BE2C (cell line): ENCODE data around the gene ANO1.

Source experiments
- DNase-seq: peaks from one replicate; pipeline ENCODE4 v3.0.0-alpha.2; 2020
- H3K27me3 ChIP-seq: fragments of 250-450 bp; sonication (Bioruptor Pico); 2 replicates; pipeline ENCODE4 v1.5.1; 2020; ENCODE audit warnings: mild to moderate bottlenecking
- H3K36me3 ChIP-seq: fragments of 250-450 bp; sonication (Bioruptor Pico); 2 replicates; pipeline ENCODE4 v1.5.1; 2020; ENCODE audit warnings: mild to moderate bottlenecking
- H3K4me1 ChIP-seq: fragments of 250-450 bp; sonication (Bioruptor Pico); 2 replicates; pipeline ENCODE4 v1.5.1; 2020
- H3K4me3 ChIP-seq: 2 replicates; pipeline ENCODE4 v1.5.1; 2011; ENCODE audit warnings: low read depth, low read length
- H3K9me3 ChIP-seq: fragments of 250-450 bp; sonication (Bioruptor Pico); 2 replicates; pipeline ENCODE4 v1.5.1; 2020
- TF ChIP-seq, protein P1 (sequence below): IDR thresholded peaks from 2 replicates; pipeline ENCODE4 v1.5.1; 2012; ENCODE audit warnings: mild to moderate bottlenecking, low read depth, low read length

Gene ANO1

DNA sequence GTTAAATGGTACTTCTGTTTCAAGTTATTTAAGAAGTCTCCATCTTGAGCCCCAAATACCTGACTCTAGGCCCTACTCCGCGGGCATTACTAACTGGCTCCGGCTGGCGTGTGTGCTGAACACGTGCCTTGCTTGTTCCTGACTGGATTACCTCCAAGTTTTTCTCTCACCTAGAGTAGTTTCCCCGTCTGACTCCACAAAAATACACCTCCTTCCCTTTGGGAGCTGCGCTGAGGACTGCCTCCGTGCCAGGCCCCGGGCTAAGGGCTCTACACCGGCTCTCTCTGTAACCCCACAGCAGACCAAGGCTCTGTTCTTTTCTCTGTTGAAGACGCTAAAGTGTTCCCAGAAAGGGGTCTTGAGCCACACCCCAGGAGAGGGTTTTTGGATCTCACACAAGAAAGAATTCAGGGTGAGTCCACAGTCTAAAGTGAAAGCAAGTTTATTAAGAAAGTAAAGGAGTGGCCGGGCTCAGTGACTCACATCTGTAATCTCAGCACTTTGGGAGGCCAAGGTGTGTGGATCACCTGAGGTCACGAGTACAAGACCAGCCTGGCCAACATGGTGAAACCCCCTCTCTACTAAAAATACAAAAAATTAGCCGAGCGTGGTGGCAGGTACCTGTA, 61.8 kb downstream of the ANO1 start:
- no peak for DNase-seq
- Histone ChIP-seq H3K4me3 (no peak overlapping the region), H3K27me3 (no peaks in the 10 kb centered on the region), H3K9me3 (no peaks in the 10 kb centered on the region), H3K36me3 (no peaks in the 10 kb centered on the region), H3K4me1 (peaks cover 16% of the 10 kb centered on the region)
- TF ChIP-seq, protein P1, sequence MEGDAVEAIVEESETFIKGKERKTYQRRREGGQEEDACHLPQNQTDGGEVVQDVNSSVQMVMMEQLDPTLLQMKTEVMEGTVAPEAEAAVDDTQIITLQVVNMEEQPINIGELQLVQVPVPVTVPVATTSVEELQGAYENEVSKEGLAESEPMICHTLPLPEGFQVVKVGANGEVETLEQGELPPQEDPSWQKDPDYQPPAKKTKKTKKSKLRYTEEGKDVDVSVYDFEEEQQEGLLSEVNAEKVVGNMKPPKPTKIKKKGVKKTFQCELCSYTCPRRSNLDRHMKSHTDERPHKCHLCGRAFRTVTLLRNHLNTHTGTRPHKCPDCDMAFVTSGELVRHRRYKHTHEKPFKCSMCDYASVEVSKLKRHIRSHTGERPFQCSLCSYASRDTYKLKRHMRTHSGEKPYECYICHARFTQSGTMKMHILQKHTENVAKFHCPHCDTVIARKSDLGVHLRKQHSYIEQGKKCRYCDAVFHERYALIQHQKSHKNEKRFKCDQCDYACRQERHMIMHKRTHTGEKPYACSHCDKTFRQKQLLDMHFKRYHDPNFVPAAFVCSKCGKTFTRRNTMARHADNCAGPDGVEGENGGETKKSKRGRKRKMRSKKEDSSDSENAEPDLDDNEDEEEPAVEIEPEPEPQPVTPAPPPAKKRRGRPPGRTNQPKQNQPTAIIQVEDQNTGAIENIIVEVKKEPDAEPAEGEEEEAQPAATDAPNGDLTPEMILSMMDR: no peak

DNA sequence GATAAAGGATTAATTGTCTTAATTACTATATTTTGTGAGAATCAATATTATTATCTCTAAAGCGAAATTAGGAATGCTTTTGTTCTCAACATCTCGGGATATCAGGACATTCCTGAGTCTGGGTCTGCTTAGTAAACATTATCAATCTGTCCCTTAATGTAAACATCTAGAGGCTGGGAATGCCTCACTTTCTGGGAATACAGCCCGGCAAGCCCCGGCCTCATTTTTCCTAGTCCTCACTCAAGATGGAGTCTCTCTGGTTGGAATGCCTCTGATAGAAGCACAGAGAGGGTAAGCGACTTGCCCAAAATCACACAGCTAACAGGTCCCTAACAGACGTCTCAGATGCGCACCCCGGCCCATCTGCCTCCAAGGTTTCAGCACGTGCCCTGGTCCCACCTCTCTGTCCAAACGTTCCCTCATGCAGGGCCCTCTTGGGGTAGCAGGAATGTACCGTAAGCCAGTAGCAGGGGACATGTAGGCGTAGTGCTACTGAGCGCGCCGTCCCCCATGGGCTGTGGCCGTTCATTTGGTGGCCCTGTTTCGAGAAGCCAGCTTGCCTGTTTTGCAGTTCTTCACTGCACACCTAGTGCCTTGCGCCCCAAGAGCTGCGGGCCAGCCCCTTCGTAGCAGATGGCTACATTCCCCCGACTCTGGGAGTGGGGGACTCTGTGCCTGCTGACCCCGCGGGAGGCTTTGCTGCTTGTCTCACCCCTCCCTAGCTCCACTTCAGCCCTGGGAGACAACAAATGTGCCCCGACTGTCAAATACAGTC, 62.8 kb downstream of the ANO1 start:
- Histone ChIP-seq H3K27me3 (no peaks in the 10 kb centered on the region), H3K9me3 (no peaks in the 10 kb centered on the region), H3K4me1 (peaks cover 16% of the 10 kb centered on the region), H3K36me3 (no peaks in the 10 kb centered on the region), H3K4me3 (no peak overlapping the region)
- TF ChIP-seq, protein P1: no peak
- DNase-seq: no peak

DNA sequence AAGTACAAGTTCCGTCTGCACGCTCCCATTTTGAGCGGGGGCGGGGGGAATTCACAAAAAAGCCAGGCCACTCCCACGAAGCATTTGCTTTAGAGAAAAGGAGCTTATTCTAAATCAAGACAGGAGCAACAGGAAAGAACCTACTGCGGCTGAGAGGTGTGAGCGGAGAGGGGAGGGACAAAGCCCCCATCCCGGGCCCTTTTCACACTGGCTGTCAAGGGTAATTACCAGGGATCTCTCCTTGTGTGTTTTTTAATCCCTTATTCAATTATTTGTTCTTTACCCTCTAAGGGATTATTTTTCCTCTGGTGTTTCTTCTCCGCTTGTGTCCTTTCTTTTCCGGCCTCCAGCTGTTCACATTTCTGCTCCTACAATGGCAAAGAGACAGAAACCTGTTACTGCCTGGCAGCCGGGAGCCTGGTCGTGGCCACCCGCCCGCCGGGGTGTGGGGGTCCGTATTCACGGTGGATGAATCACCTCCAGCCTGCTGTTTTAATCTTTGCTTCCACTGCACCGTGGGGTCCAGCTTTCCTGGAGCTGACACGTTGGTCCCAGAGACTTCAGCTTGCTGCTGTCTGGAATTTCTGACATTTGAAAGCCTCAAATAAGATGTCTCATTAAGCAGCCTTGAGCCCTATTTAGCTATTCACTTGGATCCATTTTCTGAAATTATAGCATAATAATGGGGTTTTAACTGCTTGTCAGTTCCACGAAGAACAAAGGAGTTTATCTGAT, 63.5 kb downstream of the ANO1 start:
- Histone ChIP-seq H3K27me3 (no peaks in the 10 kb centered on the region), H3K4me1 (peaks cover 16% of the 10 kb centered on the region), H3K4me3 (no peak overlapping the region), H3K36me3 (no peaks in the 10 kb centered on the region), H3K9me3 (no peaks in the 10 kb centered on the region)
- TF ChIP-seq, protein P1: no peak
- DNase-seq: peak; percentile 40

DNA sequence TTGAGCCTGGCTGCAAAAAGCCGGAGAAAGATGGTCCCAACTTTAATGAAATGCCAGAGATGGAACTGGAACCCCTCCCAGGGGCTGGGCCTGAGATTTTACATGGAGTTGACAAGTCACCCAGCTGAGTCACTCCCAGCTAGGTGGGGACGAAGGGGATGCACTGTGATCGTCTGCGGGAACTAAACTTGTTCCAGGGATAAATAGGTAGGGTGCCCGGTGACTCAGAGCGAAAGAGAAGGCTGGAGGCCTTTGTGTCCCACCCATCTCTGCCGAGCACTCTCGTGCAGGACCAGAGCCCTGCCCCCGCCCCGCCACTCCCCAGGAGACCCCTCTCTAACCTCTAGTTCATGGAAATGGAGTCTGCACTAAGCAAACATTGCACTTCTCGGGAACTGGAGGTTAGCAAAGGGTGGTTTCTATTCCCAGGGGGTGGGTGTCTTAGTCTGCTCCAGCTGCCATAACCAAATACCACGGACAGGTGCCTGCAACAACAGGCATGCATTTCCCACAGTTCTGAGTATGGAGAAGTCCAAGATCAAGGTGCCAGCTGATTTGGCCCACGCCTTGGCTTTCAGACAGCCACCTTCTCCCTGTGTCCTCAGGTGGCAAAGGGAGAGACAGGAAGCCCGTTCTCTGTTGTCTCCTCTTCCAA, 64.2 kb downstream of the ANO1 start:
- peak; percentile 43 for DNase-seq
- Histone ChIP-seq H3K4me1 (peaks cover 16% of the 10 kb centered on the region), H3K27me3 (no peaks in the 10 kb centered on the region), H3K36me3 (no peaks in the 10 kb centered on the region), H3K4me3 (no peak overlapping the region), H3K9me3 (no peaks in the 10 kb centered on the region)
- TF ChIP-seq, protein P1: no peak

DNA sequence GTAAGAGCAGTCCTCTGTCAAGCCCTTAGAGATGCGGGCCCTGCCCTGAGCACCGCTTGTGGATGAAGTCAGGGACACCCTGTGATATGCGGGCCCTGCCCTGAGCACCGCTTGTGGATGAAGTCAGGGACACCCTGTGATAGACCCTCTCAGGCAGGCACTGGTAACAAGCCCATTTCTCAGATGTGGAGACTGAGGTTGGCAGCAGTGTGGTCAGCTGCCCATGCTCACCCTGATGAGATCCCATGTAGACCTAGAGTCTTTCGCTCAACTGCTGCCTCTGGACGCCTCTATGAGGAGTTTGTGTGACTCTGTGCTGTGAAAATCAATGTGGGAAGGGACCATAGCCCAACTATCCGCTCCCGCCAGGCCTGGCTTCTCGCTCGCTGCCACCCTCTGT, 66.1 kb downstream of the ANO1 start:
- TF ChIP-seq, protein P1: no peak
- Histone ChIP-seq H3K36me3 (no peaks in the 10 kb centered on the region), H3K9me3 (no peaks in the 10 kb centered on the region), H3K4me1 (peaks cover 16% of the 10 kb centered on the region), H3K4me3 (no peak overlapping the region), H3K27me3 (no peaks in the 10 kb centered on the region; the same call in 1 of the 2 replicates)
- no peak for DNase-seq
